Muscle layer of colon (tissue), 2 donors: Measurements from ENCODE around the gene ZNRF3.
"Not testable (repeated sequence)": the region's sequence is repeated elsewhere in the genome, so short reads cannot be mapped to it uniquely, and the experiment has no call there.

ENCODE experiments used
- H3K27ac ChIP-seq: one replicate; pipeline ENCODE4 v1.7.0; 2013; ENCODE audit warnings: low read depth, mild to moderate bottlenecking, low read length, moderate library complexity
- H3K27me3 ChIP-seq, 2 donors: one replicate each; pipeline ENCODE4 v1.7.0; 2013; ENCODE audit warnings: low read length in 2 of 2, mild to moderate bottlenecking in 2 of 2; ENCODE audit not compliant: insufficient read depth in 2 of 2, control insufficient read depth in 1 of 2
- H3K36me3 ChIP-seq: one replicate; pipeline ENCODE4 v1.7.0; 2013; ENCODE audit warnings: mild to moderate bottlenecking, low read length; ENCODE audit not compliant: insufficient read depth
- H3K4me1 ChIP-seq: one replicate; pipeline ENCODE4 v1.7.0; 2013; ENCODE audit warnings: mild to moderate bottlenecking, low read length; ENCODE audit not compliant: insufficient read depth
- H3K4me3 ChIP-seq, 2 donors: one replicate each; pipeline ENCODE4 v1.7.0; 2013; ENCODE audit warnings: low read length in 2 of 2, low read depth in 1 of 2, mild to moderate bottlenecking in 1 of 2, moderate library complexity in 1 of 2
- H3K9ac ChIP-seq: one replicate; pipeline ENCODE4 v1.7.0; 2013; ENCODE audit warnings: low read length
- H3K9me3 ChIP-seq: one replicate; pipeline ENCODE4 v1.7.0; 2013; ENCODE audit warnings: mild to moderate bottlenecking, low read length
- donor health status: abdominal sarcoma.
- donor health status: Adenocarcinoma of cecum.

Gene ZNRF3

DNA sequence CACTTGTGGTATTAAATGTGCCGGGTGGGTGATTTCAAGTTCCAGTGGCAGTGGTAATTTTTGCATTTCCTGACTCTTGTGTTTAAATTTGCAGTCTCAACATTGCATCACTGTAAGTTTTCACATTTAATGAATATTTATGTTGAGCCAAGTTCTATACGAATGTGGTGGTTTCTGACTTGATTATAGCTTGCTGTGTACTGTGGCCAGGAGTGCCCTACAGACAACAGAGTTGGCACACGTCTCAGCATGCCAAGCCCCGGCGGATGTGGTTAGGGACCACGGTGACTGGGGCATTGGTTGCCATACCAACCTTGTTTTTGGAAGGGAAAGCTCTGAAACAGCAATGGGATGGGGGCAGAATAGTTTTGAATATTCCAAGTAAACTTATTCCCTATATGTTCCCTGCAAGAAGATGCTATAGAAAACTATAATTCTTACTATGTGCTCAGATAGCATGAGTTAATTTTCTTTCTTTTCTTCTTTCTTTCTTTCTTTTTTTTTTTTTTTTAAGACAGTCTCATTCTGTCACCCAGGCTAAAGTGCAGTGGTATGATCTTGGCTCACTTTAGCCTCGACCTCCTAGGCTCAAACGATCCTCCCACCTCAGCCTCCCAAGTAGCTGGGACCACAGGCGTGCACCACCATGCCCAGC is 16.0 kb downstream of the ZNRF3 start:
- no peaks in the 10 kb centered on the region for H3K36me3 ChIP-seq
- no peaks in the 10 kb centered on the region for H3K27me3 ChIP-seq
- no peak overlapping the region for H3K27ac ChIP-seq
- H3K4me3 ChIP-seq: no peak overlapping the region
- H3K9me3 ChIP-seq: no peaks in the 10 kb centered on the region
- no peak overlapping the region for H3K9ac ChIP-seq
- peaks cover 27% of the 10 kb centered on the region for H3K4me1 ChIP-seq

DNA sequence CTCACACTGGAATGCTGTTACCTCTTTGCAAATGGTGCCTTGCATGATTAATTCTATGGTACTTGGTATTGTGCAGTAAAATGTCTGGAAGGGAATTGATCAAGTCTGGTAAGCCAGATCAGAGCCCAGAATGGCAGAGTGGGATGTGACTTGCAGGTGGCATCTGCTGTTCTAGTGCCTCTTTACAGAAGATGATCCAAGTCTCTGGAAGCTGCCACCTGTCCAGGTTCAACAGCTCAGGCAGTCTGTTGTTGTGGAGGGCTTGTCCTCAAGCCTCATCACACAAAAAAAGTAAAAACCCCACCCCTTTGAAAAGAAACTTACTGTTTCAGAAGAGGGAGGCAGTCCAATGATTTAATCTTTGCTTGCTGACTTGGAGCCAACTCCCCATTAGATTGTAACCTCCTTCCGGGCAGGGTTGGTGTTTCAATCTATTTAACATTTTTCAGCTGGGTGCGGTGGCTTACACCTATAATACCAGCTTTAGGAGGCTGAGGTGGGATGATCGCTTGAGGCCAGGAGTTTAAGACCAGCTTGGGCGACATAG is 17.1 kb downstream of the ZNRF3 start:
- Histone ChIP-seq H3K27ac (no peak overlapping the region), H3K36me3 (no peaks in the 10 kb centered on the region), H3K4me3 (no peak overlapping the region), H3K9ac (no peak overlapping the region), H3K27me3 (no peaks in the 10 kb centered on the region), H3K4me1 (peaks cover 38% of the 10 kb centered on the region), H3K9me3 (no peaks in the 10 kb centered on the region)

DNA sequence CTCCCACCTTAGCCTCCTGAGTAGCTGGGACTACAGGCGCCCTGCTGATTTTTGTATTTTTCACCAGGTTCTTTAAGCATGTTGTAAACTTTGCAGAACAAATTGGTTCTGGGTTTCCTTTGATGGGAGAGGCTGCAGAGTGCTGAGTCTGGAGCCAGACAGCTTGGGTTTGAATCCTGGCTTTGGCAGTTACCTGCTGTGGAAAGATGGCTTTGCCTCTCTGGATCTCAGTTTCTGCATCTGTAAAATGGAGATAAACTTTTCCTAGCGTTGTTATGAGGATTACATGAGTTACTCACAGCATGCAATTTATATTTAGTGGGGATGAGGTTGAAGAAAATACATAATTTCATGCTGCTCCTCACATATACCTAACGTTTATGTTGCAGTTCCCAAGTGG is 19.1 kb downstream of the ZNRF3 start:
- no peak overlapping the region for H3K9ac ChIP-seq
- no peaks in the 10 kb centered on the region for H3K36me3 ChIP-seq
- H3K27ac ChIP-seq: no peak overlapping the region
- peaks cover 54% of the 10 kb centered on the region for H3K4me1 ChIP-seq
- H3K4me3 ChIP-seq: no peak overlapping the region
- H3K27me3 ChIP-seq: no peaks in the 10 kb centered on the region
- H3K9me3 ChIP-seq: no peaks in the 10 kb centered on the region

DNA sequence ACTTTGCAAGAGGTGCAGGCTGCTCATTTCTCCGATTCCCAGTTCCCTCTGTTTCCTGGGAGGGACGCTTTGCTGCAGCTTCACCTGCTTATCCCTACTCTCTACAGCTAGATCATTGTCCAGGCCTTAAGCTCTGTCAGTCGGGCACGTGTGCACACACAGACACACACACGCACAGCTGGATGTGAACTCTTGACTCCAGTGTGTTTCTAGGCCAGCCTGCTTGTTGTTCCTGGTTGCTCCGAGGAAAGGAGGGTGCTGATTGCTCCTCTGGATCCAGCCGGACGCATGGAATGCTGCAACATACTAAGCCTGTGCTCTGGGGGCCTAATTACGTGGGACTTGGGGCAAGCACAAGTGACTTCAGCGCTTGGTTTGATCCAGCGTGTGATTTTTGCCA is 19.7 kb downstream of the ZNRF3 start:
- Histone ChIP-seq H3K9me3 (no peaks in the 10 kb centered on the region), H3K4me1 (peaks cover 60% of the 10 kb centered on the region), H3K9ac (no peak overlapping the region), H3K27me3 (no peaks in the 10 kb centered on the region), H3K27ac (peak overlapping the region; percentile 12), H3K36me3 (no peaks in the 10 kb centered on the region), H3K4me3 (no peak overlapping the region)

DNA sequence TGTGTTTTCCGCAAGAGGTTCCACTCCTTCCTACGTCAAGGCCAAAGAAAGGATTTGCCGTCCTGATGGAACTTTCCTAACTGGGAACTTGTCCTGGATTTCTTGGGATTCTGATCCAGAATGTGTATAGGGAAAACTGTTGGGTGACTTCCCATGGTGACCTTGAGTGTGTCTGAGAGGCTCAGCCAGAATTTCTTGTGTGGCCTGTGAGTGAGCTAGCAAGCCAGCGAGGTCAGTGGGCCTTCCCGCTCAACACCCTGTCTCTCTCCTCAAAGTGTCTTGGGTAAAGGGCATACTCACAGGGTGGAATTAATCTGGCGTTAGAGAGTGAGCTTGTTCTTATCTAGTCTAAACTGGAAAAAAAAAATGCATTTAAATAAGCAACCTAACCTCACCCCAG is 20.4 kb downstream of the ZNRF3 start:
- no peaks in the 10 kb centered on the region for H3K36me3 ChIP-seq
- H3K4me3 ChIP-seq: peak overlapping the region in 1 of 2 donors; percentile 5
- H3K27me3 ChIP-seq: no peaks in the 10 kb centered on the region
- H3K27ac ChIP-seq: peak overlapping the region; percentile 70
- peaks cover 67% of the 10 kb centered on the region for H3K4me1 ChIP-seq
- no peaks in the 10 kb centered on the region for H3K9me3 ChIP-seq
- H3K9ac ChIP-seq: peak overlapping the region; percentile 3

DNA sequence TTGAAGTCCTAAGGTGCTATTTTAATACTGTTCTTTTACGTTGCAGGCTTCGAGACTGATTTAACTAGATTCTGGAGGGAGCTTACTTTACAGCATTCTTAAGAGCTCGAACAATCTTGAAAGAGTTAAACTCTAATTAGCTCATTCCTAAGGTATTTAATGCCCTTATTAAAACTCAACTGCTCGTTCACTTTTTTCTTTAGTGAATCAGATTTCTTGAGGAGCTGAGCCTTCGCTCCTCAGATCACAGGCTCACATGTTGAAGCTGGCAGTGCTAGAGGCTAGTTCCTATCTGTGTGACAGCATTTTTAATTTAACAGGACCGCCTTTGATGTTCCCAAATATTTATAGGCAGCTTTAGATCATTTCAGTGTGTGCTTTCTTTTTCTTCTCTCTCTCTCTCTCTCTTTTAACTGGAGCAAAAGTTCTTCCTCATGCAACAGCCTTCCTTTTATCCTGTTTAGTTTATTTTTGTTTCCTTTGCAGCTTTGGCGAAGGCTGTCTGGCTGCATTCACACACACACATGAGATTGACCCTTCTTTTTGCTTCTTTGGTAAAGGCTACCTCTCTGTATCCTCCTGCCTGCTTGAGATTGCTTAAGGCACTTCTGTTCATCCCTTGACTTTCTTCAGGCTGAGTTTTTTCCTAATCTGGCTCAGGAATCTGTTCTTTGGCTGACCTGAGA is 21.0 kb downstream of the ZNRF3 start:
- Histone ChIP-seq H3K4me3 (peak overlapping the region in 1 of 2 donors; percentile 5), H3K9ac (peak overlapping the region; percentile 3), H3K4me1 (peaks cover 67% of the 10 kb centered on the region), H3K9me3 (no peaks in the 10 kb centered on the region), H3K27me3 (no peaks in the 10 kb centered on the region), H3K27ac (peak overlapping the region; percentile 70), H3K36me3 (no peaks in the 10 kb centered on the region)

DNA sequence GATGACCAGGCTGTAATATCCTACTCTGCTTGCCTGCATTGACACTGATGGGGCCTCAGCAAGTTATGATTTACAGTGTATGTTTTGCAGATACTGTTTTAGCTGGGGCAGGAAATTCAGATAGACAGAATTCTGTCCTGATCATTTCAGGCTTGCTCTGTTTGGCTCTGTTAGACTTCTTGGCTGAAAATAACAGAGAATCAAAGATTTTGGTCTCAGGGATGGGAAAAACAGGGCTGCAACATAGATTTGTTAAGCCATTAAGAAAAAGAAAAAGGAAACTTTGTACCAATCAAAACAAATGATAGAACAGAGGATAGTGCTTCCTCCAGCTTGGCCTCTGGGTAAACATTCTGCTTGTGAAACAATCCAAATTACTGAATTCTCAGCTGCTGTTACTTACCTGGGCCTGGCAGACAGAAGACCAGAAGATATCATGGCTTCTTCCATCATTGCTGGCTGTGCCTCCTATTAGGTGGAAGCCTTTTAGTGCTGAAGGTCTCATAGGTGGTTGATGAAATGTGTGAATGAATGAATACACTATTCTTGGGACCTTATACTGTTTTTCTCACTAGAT is 22.0 kb downstream of the ZNRF3 start:
- Histone ChIP-seq H3K4me1 (peaks cover 64% of the 10 kb centered on the region), H3K36me3 (no peaks in the 10 kb centered on the region)

DNA sequence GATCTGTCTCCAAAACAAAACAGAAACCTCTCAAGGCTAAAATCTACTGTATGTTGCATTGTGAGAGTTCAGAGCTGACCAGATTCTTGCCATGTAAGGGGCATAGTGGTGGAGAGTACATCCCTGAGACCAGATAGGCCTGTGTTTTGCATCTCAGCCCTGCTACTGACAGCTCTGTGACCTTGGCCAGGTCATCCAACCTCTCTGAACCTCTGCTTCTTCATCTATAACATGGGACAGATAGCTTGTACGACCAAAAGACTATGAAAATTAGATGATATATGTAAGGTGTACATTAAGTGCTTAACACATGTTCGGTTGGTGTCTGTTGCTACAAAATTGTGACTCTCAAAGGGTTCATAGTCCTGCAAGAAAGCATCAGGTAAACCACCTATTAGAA is 22.9 kb downstream of the ZNRF3 start:
- peaks cover 70% of the 10 kb centered on the region for H3K4me1 ChIP-seq
- H3K9ac ChIP-seq: no peak overlapping the region
- H3K27ac ChIP-seq: no peak overlapping the region
- no peak overlapping the region for H3K4me3 ChIP-seq
- H3K27me3 ChIP-seq: no peaks in the 10 kb centered on the region
- H3K36me3 ChIP-seq: no peaks in the 10 kb centered on the region
- no peaks in the 10 kb centered on the region for H3K9me3 ChIP-seq

More for the DNA sequence above, 22.0 kb downstream of the ZNRF3 start:
- Histone ChIP-seq H3K9ac (no peak overlapping the region), H3K27me3 (no peaks in the 10 kb centered on the region), H3K9me3 (no peaks in the 10 kb centered on the region), H3K4me3 (no peak overlapping the region), H3K27ac (peak overlapping the region; percentile 70)

DNA sequence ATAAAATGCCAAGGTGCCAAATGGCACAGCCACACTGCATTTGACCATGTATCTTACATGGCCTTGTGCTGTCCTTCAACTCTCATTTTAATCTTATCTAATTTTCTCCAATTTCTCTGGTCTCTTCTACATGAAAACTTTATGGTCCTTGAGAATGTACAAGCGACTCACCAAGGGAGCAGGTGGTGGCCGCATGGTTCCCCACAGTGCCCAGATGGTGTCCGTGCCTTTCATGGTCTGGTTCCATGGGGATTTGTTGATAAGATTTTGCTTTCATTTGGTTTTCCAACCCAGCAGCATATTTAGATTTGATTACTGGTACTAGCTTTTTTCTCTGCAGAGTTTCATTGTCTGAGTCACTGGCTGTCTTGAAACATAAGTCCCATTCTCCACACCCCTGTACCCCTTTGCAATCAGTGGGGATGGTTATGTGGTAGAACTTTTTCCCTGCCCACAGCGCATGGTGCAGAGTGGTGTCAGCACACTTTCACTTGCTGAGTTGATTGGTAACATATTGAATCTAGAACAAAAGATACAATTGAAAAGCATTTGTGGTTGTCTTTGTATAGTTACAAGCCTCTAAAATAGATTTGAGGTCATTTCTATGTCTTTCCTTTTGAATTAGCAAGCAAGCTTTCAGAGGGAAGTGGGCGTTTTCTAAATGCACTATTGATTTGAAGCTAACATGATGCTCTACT is 24.1 kb downstream of the ZNRF3 start:
- H3K36me3 ChIP-seq: no peaks in the 10 kb centered on the region
- H3K27ac ChIP-seq: no peak overlapping the region
- H3K4me3 ChIP-seq: no peak overlapping the region
- H3K9me3 ChIP-seq: no peaks in the 10 kb centered on the region
- peaks cover 81% of the 10 kb centered on the region for H3K4me1 ChIP-seq
- H3K27me3 ChIP-seq: no peaks in the 10 kb centered on the region
- no peak overlapping the region for H3K9ac ChIP-seq

DNA sequence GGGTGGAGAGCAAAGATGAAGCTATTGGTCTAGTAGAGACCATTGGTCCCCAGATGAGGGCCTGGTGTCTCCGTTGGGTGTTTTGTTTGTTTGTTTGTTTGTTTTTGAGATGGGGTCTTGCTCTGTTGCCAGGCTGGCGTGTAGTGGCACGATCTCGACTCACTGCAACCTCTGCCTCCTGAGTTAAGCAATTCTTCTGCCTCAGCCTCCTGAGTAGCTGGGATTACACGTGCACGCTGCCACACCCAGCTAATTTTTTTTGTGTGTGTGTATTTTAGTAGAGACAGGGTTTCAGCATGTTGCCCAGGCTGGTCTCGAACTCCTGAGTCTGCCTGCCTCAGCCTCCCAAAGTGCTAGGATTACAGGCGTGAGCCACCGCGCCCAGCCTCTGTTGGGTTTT is 25.4 kb downstream of the ZNRF3 start:
- not testable (repeated sequence) for H3K27ac ChIP-seq, H3K4me3 ChIP-seq, H3K9me3 ChIP-seq, H3K9ac ChIP-seq, H3K36me3 ChIP-seq, H3K27me3 ChIP-seq
- H3K4me1 ChIP-seq: peaks cover 79% of the 10 kb centered on the region

DNA sequence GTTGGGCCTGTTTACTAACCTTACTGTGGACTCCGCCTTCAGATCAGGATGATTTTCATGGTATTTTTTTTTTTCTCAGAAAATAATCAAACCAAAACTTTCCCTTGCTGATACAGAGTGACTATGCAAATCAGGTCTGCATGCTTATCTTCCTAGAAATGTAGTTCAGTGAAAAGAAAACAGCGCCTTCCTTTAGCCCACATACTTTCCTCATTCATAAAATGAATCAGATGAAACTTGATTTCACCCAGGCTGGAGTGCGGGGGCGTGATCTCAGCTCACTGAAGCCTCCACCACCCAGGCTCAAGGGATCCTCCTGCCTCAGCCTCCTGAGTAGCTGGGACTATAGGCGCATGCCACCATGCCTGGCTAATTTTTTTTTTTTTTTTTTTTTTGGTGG is 26.0 kb downstream of the ZNRF3 start:
- H3K4me1 ChIP-seq: peaks cover 78% of the 10 kb centered on the region

More for the DNA sequence above, 26.0 kb downstream of the ZNRF3 start:
- no peak overlapping the region for H3K27ac ChIP-seq
- H3K27me3 ChIP-seq: no peaks in the 10 kb centered on the region
- H3K9ac ChIP-seq: no peak overlapping the region
- no peak overlapping the region for H3K4me3 ChIP-seq
- no peaks in the 10 kb centered on the region for H3K9me3 ChIP-seq
- no peaks in the 10 kb centered on the region for H3K36me3 ChIP-seq
